ENCODE measurements around the gene NTHL1.

GRCh38 chr16:2037647-2038381 lies 9.8 kb downstream of the NTHL1 start:
- TF ChIP-seq TAF1 (IDR thresholded peaks at IDR 0.05; ENCODE audit: borderline replicate concordance, insufficient read depth, low read length) (no peak), POLR2AphosphoS5 (IDR thresholded peaks at IDR 0.05; ENCODE audit: low read depth, low read length) (0 out of 2 replicates have a peak, but pooled peaks have one; percentile 16), FOXP2 (optimal IDR thresholded peaks at IDR 0.05; ENCODE audit: borderline replicate concordance, extremely low read depth, extremely low read length, insufficient read depth) (no peak), SIN3A (IDR thresholded peaks at IDR 0.05; ENCODE audit: borderline replicate concordance, insufficient read depth, low read length) (no peak)
- TF ChIP-seq, protein P1, sequence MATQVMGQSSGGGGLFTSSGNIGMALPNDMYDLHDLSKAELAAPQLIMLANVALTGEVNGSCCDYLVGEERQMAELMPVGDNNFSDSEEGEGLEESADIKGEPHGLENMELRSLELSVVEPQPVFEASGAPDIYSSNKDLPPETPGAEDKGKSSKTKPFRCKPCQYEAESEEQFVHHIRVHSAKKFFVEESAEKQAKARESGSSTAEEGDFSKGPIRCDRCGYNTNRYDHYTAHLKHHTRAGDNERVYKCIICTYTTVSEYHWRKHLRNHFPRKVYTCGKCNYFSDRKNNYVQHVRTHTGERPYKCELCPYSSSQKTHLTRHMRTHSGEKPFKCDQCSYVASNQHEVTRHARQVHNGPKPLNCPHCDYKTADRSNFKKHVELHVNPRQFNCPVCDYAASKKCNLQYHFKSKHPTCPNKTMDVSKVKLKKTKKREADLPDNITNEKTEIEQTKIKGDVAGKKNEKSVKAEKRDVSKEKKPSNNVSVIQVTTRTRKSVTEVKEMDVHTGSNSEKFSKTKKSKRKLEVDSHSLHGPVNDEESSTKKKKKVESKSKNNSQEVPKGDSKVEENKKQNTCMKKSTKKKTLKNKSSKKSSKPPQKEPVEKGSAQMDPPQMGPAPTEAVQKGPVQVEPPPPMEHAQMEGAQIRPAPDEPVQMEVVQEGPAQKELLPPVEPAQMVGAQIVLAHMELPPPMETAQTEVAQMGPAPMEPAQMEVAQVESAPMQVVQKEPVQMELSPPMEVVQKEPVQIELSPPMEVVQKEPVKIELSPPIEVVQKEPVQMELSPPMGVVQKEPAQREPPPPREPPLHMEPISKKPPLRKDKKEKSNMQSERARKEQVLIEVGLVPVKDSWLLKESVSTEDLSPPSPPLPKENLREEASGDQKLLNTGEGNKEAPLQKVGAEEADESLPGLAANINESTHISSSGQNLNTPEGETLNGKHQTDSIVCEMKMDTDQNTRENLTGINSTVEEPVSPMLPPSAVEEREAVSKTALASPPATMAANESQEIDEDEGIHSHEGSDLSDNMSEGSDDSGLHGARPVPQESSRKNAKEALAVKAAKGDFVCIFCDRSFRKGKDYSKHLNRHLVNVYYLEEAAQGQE (IDR thresholded peaks at IDR 0.05; ENCODE audit: insufficient read depth in 1 of 2, low read depth in 2 of 2, low read length in 2 of 2), result no peak
